GM12878 (cell line): Measurements from ENCODE around the gene ZNG1A. TPM values are rescaled to one million over a fixed set of nuclear protein-coding genes. Genes with fewer than 3 reads are reported as not detected.
"Not testable (repeated sequence)": the region's sequence is repeated elsewhere in the genome, so short reads cannot be mapped to it uniquely, and the experiment has no call there.

Experiments used
- ATAC-seq: fragments of 200-7000 bp; cut with Tn5 transposase; 3 replicates; pipeline ENCODE4 v1.9.1; 2020; ENCODE audit warnings: mild to moderate bottlenecking, moderate library complexity
- BruUV-seq: library from RNA; stranded (reverse); fragments of 400-500 nt; replicated peaks from 2 replicates; lab custom pipeline; 2021; lab: Mats Ljungman, UMichigan
- CTCF ChIA-PET: fragments of 300-600 bp; sonication (Branson Sonifier 250); formaldehyde crosslinking; extraction: SDS; loops from one replicate; lab custom pipeline; 2021; ENCODE audit warnings: inconsistent platforms; lab: Yijun Ruan, JAX
- POLR2A ChIA-PET: fragments of 350-600 bp; formaldehyde crosslinking; extraction: SDS; loops from one replicate; lab custom pipeline; 2021; ENCODE audit warnings: inconsistent platforms; lab: Charles Lee
- RAD21 ChIA-PET: fragments of 300-600 bp; sonication (Branson Sonifier 250); formaldehyde crosslinking; loops from one replicate; lab custom pipeline; 2023; ENCODE audit warnings: antibody characterized with exemption; ENCODE audit not compliant: unreplicated experiment; lab: Charles Lee
- SMC1A ChIA-PET: fragments of 300-600 bp; sonication (Branson Sonifier 250); formaldehyde crosslinking; loops from one replicate; lab custom pipeline; 2023; ENCODE audit not compliant: unreplicated experiment, uncharacterized antibody; lab: Charles Lee
- DNase-seq: peaks from one replicate; pipeline ENCODE4 v3.0.0-alpha.2; 2011; ENCODE audit warnings: low read depth, low spot score
- FAIRE-seq: peaks from 3 replicates; lab custom pipeline; 2011; peaks lifted over from hg19 to GRCh38; lab: Jason Lieb, UNC
- H2AFZ ChIP-seq: 2 replicates; pipeline ENCODE4 v1.6.0; 2011; ENCODE audit warnings: low read depth, low read length, control low read depth; ENCODE audit not compliant: control insufficient read depth
- H3K27ac ChIP-seq: 2 replicates; pipeline ENCODE4 v1.5.1; 2011; ENCODE audit warnings: control low read depth; ENCODE audit not compliant: control insufficient read depth, insufficient read depth
- H3K27me3 ChIP-seq, 2 experiments: replicated peaks in 1 of 2; 2 replicates each; pipeline versions ENCODE4 v1.6.0 to v1.6.1; 2011; ENCODE audit warnings: low read length in 1 of 2; ENCODE audit not compliant: control insufficient read depth in 2 of 2, insufficient read depth in 2 of 2
- H3K36me3 ChIP-seq, 2 experiments: 2 replicates each; pipeline ENCODE4 v1.5.1; 2011; ENCODE audit warnings: low read length in 1 of 2; ENCODE audit not compliant: control insufficient read depth in 2 of 2, insufficient read depth in 2 of 2
- H3K4me1 ChIP-seq: 2 replicates; pipeline ENCODE4 v1.6.1; 2011; ENCODE audit warnings: mild to moderate bottlenecking, low read length, moderate library complexity, mixed read lengths; ENCODE audit not compliant: control insufficient read depth, insufficient read depth
- H3K4me2 ChIP-seq: 2 replicates; pipeline ENCODE4 v1.6.0; 2011; ENCODE audit warnings: control low read depth; ENCODE audit not compliant: control insufficient read depth, insufficient read depth
- H3K4me3 ChIP-seq: fragments of 200-600 bp; sonication (generic); 2 replicates; pipeline ENCODE4 v1.5.1; 2016
- H3K79me2 ChIP-seq: 2 replicates; pipeline ENCODE4 v1.6.0; 2011; ENCODE audit warnings: low read length; ENCODE audit not compliant: control insufficient read depth, insufficient read depth
- H3K9ac ChIP-seq: 2 replicates; pipeline ENCODE4 v1.8.0; 2011; ENCODE audit warnings: low read length, control low read depth, mixed read lengths; ENCODE audit not compliant: control insufficient read depth, insufficient read depth
- H3K9me3 ChIP-seq: replicated peaks from 3 replicates; pipeline ENCODE4 v1.5.1; 2011; ENCODE audit warnings: mild to moderate bottlenecking, low read length; ENCODE audit not compliant: control insufficient read depth, insufficient read depth
- H4K20me1 ChIP-seq: 2 replicates; pipeline ENCODE4 v1.6.0; 2011; ENCODE audit not compliant: control insufficient read depth, insufficient read depth
- ZNF24 ChIP-seq: fragments of 450-650 bp; IDR thresholded peaks from 2 replicates; pipeline ENCODE4 v1.6.1; 2017; ENCODE audit warnings: antibody characterized with exemption, mild to moderate bottlenecking
- WGBS: methylation state at CpG from one replicate; pipeline ENCODE4 v1.1.6; 2016; ENCODE audit warnings: low lambda C conversion rate; ENCODE audit not compliant: insufficient replicate concordance, insufficient coverage; ENCODE audit errors: missing lambda C conversion rate; 5-methylcytosine and 5-hydroxymethylcytosine counted together
- in situ Hi-C: fragments of 300-500 bp; cut with MboI; formaldehyde crosslinking; loops from 9 replicates; pipeline ENCODE4 v1.14.3; 2018; ENCODE audit warnings: mixed read lengths
- intact Hi-C: fragments of 100-400 bp; cut with micrococcal nuclease; formaldehyde crosslinking; loops from one replicate; pipeline ENCODE4 v1.14.2; 2022; ENCODE audit not compliant: unreplicated experiment
- polyA plus RNA-seq, 11 experiments: library from polyadenylated mRNA; depleted of rRNA in 4 of 11; unstranded in 6 of 11; stranded (reverse) in 5 of 11; fragments of >200 nt; fragmentation: Nextera tagmentation in 4 of 11; fragmentation: Illumina TruSeq in 1 of 11; extraction: Ambion mirVana in 4 of 11; extraction: Trizol in 1 of 11; gene quantifications; 1 replicate in 1 of 11; 2 replicates in 10 of 11; pipeline versions ENCODE4 v1.2.1 to v1.2.3, GENCODE V29; 2011 to 2016; ENCODE audit warnings: inconsistent platforms in 2 of 11, missing spikeins in 2 of 11, low read depth in 1 of 11
- total RNA-seq, 4 experiments: library from RNA; depleted of rRNA in 3 of 4; stranded (reverse); fragments of >200 nt in 3 of 4; fragmentation: Illumina TruSeq in 1 of 4; extraction: Trizol in 1 of 4; gene quantifications; 2 replicates each; pipeline versions ENCODE4 v1.2.1 to v1.2.3, GENCODE V29; 2013 to 2021

The ZNG1A gene
- total and polyA plus RNA-seq, 10 of the 15 experiments (the other 5 are each of a cell fraction or from before 2014, with no cell fraction given), result 48.0 to 179 (median 96.7) TPM

GRCh38 chr9:159871-160270 is 19.0 kb downstream of the ZNG1A start:
- BruUV-seq, in situ Hi-C loops, H3K4me2 ChIP-seq, DNase-seq, ATAC-seq, H3K4me3 ChIP-seq, H3K27me3 ChIP-seq, intact Hi-C loops, FAIRE-seq, H2AFZ ChIP-seq: not testable (repeated sequence)
- no CpG with 5 or more reads among the region's 1 CpG for WGBS
- 0 out of 2 replicates have a peak, but pooled peaks have one; percentile 15 for TF ChIP-seq ZNF24
- TF ChIP-seq, all 136 proteins: peak for 1; not testable (repeated sequence) for 135
- H3K9me3 ChIP-seq, SMC1A ChIA-PET, H3K9ac ChIP-seq, POLR2A ChIA-PET, H4K20me1 ChIP-seq, CTCF ChIA-PET, H3K4me1 ChIP-seq, RAD21 ChIA-PET, H3K27ac ChIP-seq, H3K36me3 ChIP-seq, H3K79me2 ChIP-seq: not testable (repeated sequence)

- CTCF ChIA-PET, in situ Hi-C loops, FAIRE-seq, H3K79me2 ChIP-seq, H3K4me1 ChIP-seq, BruUV-seq, H3K4me3 ChIP-seq, H3K27me3 ChIP-seq, ATAC-seq, POLR2A ChIA-PET, H3K36me3 ChIP-seq, H3K4me2 ChIP-seq, RAD21 ChIA-PET, H3K9me3 ChIP-seq, H3K27ac ChIP-seq, DNase-seq, SMC1A ChIA-PET, H2AFZ ChIP-seq, H4K20me1 ChIP-seq, intact Hi-C loops, H3K9ac ChIP-seq: not testable (repeated sequence)
These were observed 27.7 kb downstream of the ZNG1A start for GRCh38 chr9:151173-151572.

GRCh38 chr9:139880-140279 is 39.0 kb downstream of the ZNG1A start:
- H3K4me2 ChIP-seq, H3K27me3 ChIP-seq, SMC1A ChIA-PET, RAD21 ChIA-PET, H3K4me1 ChIP-seq, in situ Hi-C loops, BruUV-seq, intact Hi-C loops, H3K27ac ChIP-seq, H3K4me3 ChIP-seq, H3K9ac ChIP-seq, H4K20me1 ChIP-seq, DNase-seq, FAIRE-seq, H3K79me2 ChIP-seq, POLR2A ChIA-PET, H2AFZ ChIP-seq, ATAC-seq, CTCF ChIA-PET, H3K36me3 ChIP-seq, H3K9me3 ChIP-seq: not testable (repeated sequence)
- WGBS, result over 99% methylated on average over 11 of the region's 17 CpGs

GRCh38 chr9:117995-118467 is 60.8 kb downstream of the ZNG1A start, which contains the start of gene FOXD4:
Gene FOXD4, minus strand, starts transcription at chr9:118417. Its CDS starts 298 bp downstream, at chr9:118119.
- H3K79me2 ChIP-seq, ATAC-seq, CTCF ChIA-PET, FAIRE-seq, H3K36me3 ChIP-seq, H3K9ac ChIP-seq, POLR2A ChIA-PET, DNase-seq, H3K4me2 ChIP-seq, H3K4me3 ChIP-seq, SMC1A ChIA-PET, in situ Hi-C loops, BruUV-seq, H3K9me3 ChIP-seq, RAD21 ChIA-PET, intact Hi-C loops, H2AFZ ChIP-seq, H3K27me3 ChIP-seq, H3K27ac ChIP-seq, H3K4me1 ChIP-seq, H4K20me1 ChIP-seq: not testable (repeated sequence)
- WGBS, result 57% methylated on average over 16 of the region's 30 CpGs
